IPS-20b (cell line): Measurements from ENCODE around the gene PCK1.

ENCODE experiments used
- H3K27ac ChIP-seq: one replicate; pipeline ENCODE4 v1.5.1; 2013; ENCODE audit warnings: low read length
- H3K27me3 ChIP-seq: 2 replicates; pipeline ENCODE4 v1.6.1; 2013; ENCODE audit warnings: mild to moderate bottlenecking, low read length, inconsistent platforms; ENCODE audit not compliant: insufficient read depth
- H3K36me3 ChIP-seq: 2 replicates; pipeline ENCODE4 v1.6.1; 2013; ENCODE audit warnings: low read depth, mild to moderate bottlenecking, inconsistent platforms, low read length, moderate library complexity; ENCODE audit not compliant: insufficient read depth
- H3K4me1 ChIP-seq: 2 replicates; pipeline ENCODE4 v1.6.1; 2013; ENCODE audit warnings: mild to moderate bottlenecking, control low read depth, inconsistent platforms, low read length, moderate library complexity; ENCODE audit not compliant: insufficient read depth
- H3K4me3 ChIP-seq: 2 replicates; pipeline ENCODE4 v1.5.1; 2013; ENCODE audit warnings: mild to moderate bottlenecking, low read length, inconsistent platforms
- H3K9ac ChIP-seq: 2 replicates; pipeline ENCODE4 v1.6.1; 2013; ENCODE audit warnings: low read depth, mild to moderate bottlenecking, inconsistent platforms, low read length, moderate library complexity
- H3K9me3 ChIP-seq: 2 replicates; pipeline ENCODE4 v1.6.1; 2013; ENCODE audit warnings: mild to moderate bottlenecking, low read depth, low read length, inconsistent platforms; ENCODE audit not compliant: insufficient read depth

PCK1 gene

GRCh38 chr20:57588596-57588995 lies 27.7 kb downstream of the PCK1 start:
- H3K27me3 ChIP-seq = no peaks in the 10 kb centered on the region
- H3K9me3 ChIP-seq = no peaks in the 10 kb centered on the region
- H3K36me3 ChIP-seq = no peaks in the 10 kb centered on the region
- no peaks in the 10 kb centered on the region for H3K4me1 ChIP-seq
- no peak overlapping the region for H3K27ac ChIP-seq
- no peak overlapping the region for H3K9ac ChIP-seq
- no peak overlapping the region for H3K4me3 ChIP-seq

- Histone ChIP-seq H3K36me3 (no peaks in the 10 kb centered on the region), H3K27ac (no peak overlapping the region), H3K4me1 (no peaks in the 10 kb centered on the region), H3K27me3 (no peaks in the 10 kb centered on the region), H3K4me3 (no peak overlapping the region), H3K9me3 (no peaks in the 10 kb centered on the region), H3K9ac (no peak overlapping the region)
Measured at GRCh38 chr20:57589123-57589727, 28.3 kb downstream of the PCK1 start.

- H3K27me3 ChIP-seq = no peaks in the 10 kb centered on the region
- no peak overlapping the region for H3K27ac ChIP-seq
- H3K9me3 ChIP-seq = no peaks in the 10 kb centered on the region
- no peak overlapping the region for H3K4me3 ChIP-seq
- H3K4me1 ChIP-seq = no peaks in the 10 kb centered on the region
- H3K9ac ChIP-seq = no peak overlapping the region
- H3K36me3 ChIP-seq = no peaks in the 10 kb centered on the region
Measured at GRCh38 chr20:57589728-57590484, 29.0 kb downstream of the PCK1 start.

GRCh38 chr20:57590485-57591288 lies 29.8 kb downstream of the PCK1 start:
- H3K9me3 ChIP-seq = no peaks in the 10 kb centered on the region
- no peak overlapping the region for H3K27ac ChIP-seq
- no peaks in the 10 kb centered on the region for H3K4me1 ChIP-seq
- no peaks in the 10 kb centered on the region for H3K36me3 ChIP-seq
- no peak overlapping the region for H3K9ac ChIP-seq
- H3K4me3 ChIP-seq = no peak overlapping the region
- H3K27me3 ChIP-seq = no peaks in the 10 kb centered on the region

GRCh38 chr20:57591289-57592229 lies 30.6 kb downstream of the PCK1 start:
- Histone ChIP-seq H3K9ac (no peak overlapping the region), H3K27ac (no peak overlapping the region), H3K4me3 (no peak overlapping the region), H3K27me3 (no peaks in the 10 kb centered on the region), H3K9me3 (no peaks in the 10 kb centered on the region), H3K36me3 (no peaks in the 10 kb centered on the region), H3K4me1 (no peaks in the 10 kb centered on the region)

GRCh38 chr20:57592263-57593092 lies 31.6 kb downstream of the PCK1 start:
- Histone ChIP-seq H3K27ac (no peak overlapping the region), H3K36me3 (no peaks in the 10 kb centered on the region), H3K4me3 (no peak overlapping the region), H3K4me1 (no peaks in the 10 kb centered on the region), H3K9ac (no peak overlapping the region), H3K9me3 (no peaks in the 10 kb centered on the region), H3K27me3 (no peaks in the 10 kb centered on the region)

GRCh38 chr20:57593134-57593886 lies 32.4 kb downstream of the PCK1 start:
- Histone ChIP-seq H3K27me3 (no peaks in the 10 kb centered on the region), H3K4me1 (0 out of 2 replicates have a peak, but pooled peaks cover 1% of the 10 kb centered on the region), H3K36me3 (no peaks in the 10 kb centered on the region), H3K4me3 (no peak overlapping the region), H3K9ac (no peak overlapping the region), H3K9me3 (no peaks in the 10 kb centered on the region), H3K27ac (no peak overlapping the region)

- H3K27ac ChIP-seq = no peak overlapping the region
- 0 out of 2 replicates have a peak, but pooled peaks cover 3% of the 10 kb centered on the region for H3K4me1 ChIP-seq
- no peaks in the 10 kb centered on the region for H3K9me3 ChIP-seq
- no peak overlapping the region for H3K9ac ChIP-seq
- H3K36me3 ChIP-seq = no peaks in the 10 kb centered on the region
- H3K4me3 ChIP-seq = no peak overlapping the region
- no peaks in the 10 kb centered on the region for H3K27me3 ChIP-seq
Measured at GRCh38 chr20:57594092-57594951, 33.4 kb downstream of the PCK1 start.

- Histone ChIP-seq H3K9me3 (no peaks in the 10 kb centered on the region), H3K36me3 (no peaks in the 10 kb centered on the region), H3K27ac (no peak overlapping the region), H3K9ac (no peak overlapping the region), H3K4me3 (no peak overlapping the region), H3K4me1 (0 out of 2 replicates have a peak, but pooled peaks cover 3% of the 10 kb centered on the region), H3K27me3 (no peaks in the 10 kb centered on the region)
Measured at GRCh38 chr20:57595041-57596030, 34.4 kb downstream of the PCK1 start.
